Measurements from ENCODE around the gene TUBB6.

The TUBB6 gene

GRCh38 chr18:12336171-12336613 lies 28.2 kb downstream of the TUBB6 start:
- DNase-seq (ENCODE audit: low read depth in 3 of 3, low spot score in 1 of 3), result no peak

GRCh38 chr18:12336887-12337286 lies 28.8 kb downstream of the TUBB6 start:
- no peak for DNase-seq (ENCODE audit: low read depth in 3 of 3, low spot score in 1 of 3)

- no peak for DNase-seq (ENCODE audit: low read depth in 3 of 3, low spot score in 1 of 3)
Measured at GRCh38 chr18:12338382-12338781, 30.3 kb downstream of the TUBB6 start.

- no peak for DNase-seq (ENCODE audit: low read depth in 3 of 3, low spot score in 1 of 3)
Measured at GRCh38 chr18:12340945-12341660, 33.1 kb downstream of the TUBB6 start.

- no peak for DNase-seq (ENCODE audit: low read depth in 3 of 3, low spot score in 1 of 3)
Measured at GRCh38 chr18:12342661-12343060, 34.6 kb downstream of the TUBB6 start.

- DNase-seq (ENCODE audit: low read depth in 3 of 3, low spot score in 1 of 3), result no peak
Measured at GRCh38 chr18:12345491-12346239, 37.6 kb downstream of the TUBB6 start.

- no peak for DNase-seq (ENCODE audit: low read depth in 3 of 3, low spot score in 1 of 3)
Measured at GRCh38 chr18:12346240-12346565, 38.2 kb downstream of the TUBB6 start.

GRCh38 chr18:12347895-12348294 lies 39.9 kb downstream of the TUBB6 start:
- no peak for DNase-seq (ENCODE audit: low read depth in 3 of 3, low spot score in 1 of 3)

GRCh38 chr18:12352188-12352587 lies 44.1 kb downstream of the TUBB6 start:
- no peak for DNase-seq (ENCODE audit: low read depth in 3 of 3, low spot score in 1 of 3)

GRCh38 chr18:12359515-12359927 lies 51.5 kb downstream of the TUBB6 start:
- DNase-seq (ENCODE audit: low read depth in 3 of 3, low spot score in 1 of 3), result no peak

- DNase-seq (ENCODE audit: low read depth in 3 of 3, low spot score in 1 of 3), result no peak
Measured at GRCh38 chr18:12361770-12362378, 53.8 kb downstream of the TUBB6 start.

- no peak for DNase-seq (ENCODE audit: low read depth in 3 of 3, low spot score in 1 of 3)
Measured at GRCh38 chr18:12362473-12363174, 54.6 kb downstream of the TUBB6 start.

- DNase-seq (ENCODE audit: low read depth in 3 of 3, low spot score in 1 of 3), result no peak
Measured at GRCh38 chr18:12366379-12366778, 58.3 kb downstream of the TUBB6 start.

GRCh38 chr18:12366784-12367183 lies 58.7 kb downstream of the TUBB6 start:
- DNase-seq (ENCODE audit: low read depth in 3 of 3, low spot score in 1 of 3), result no peak

GRCh38 chr18:12369211-12369610 lies 61.2 kb downstream of the TUBB6 start:
- no peak for DNase-seq (ENCODE audit: low read depth in 3 of 3, low spot score in 1 of 3)

- no peak for DNase-seq (ENCODE audit: low read depth in 3 of 3, low spot score in 1 of 3)
Measured at GRCh38 chr18:12371590-12371989, 63.5 kb downstream of the TUBB6 start.

GRCh38 chr18:12372406-12372805 lies 64.4 kb downstream of the TUBB6 start:
- DNase-seq (ENCODE audit: low read depth in 3 of 3, low spot score in 1 of 3), result no peak

- no peak for DNase-seq (ENCODE audit: low read depth in 3 of 3, low spot score in 1 of 3)
Measured at GRCh38 chr18:12373116-12373770, 65.2 kb downstream of the TUBB6 start.

GRCh38 chr18:12373771-12374116 lies 65.7 kb downstream of the TUBB6 start:
- DNase-seq (ENCODE audit: low read depth in 3 of 3, low spot score in 1 of 3), result no peak

GRCh38 chr18:12374401-12374800 lies 66.4 kb downstream of the TUBB6 start:
- DNase-seq (ENCODE audit: low read depth in 3 of 3, low spot score in 1 of 3), result no peak

Measured in stimulated activated CD4-positive, alpha-beta T cell treated with anti-CD3 and anti-CD28 coated beads, TNF-alpha, amount 100 ng/mL, for 1 hour (primary cell).